Testis (tissue), 3 donors: ENCODE measurements around the gene COL6A2. TPM values are rescaled to one million over a fixed set of nuclear protein-coding genes. Genes with fewer than 3 reads are reported as not detected.

Source experiments
- DNase-seq: peaks from one replicate; pipeline ENCODE4 v3.0.0-alpha.2; 2019
- H3K27ac ChIP-seq, 2 donors: fragments of 200-600 bp; sonication (generic); one replicate each; pipeline ENCODE4 v1.5.1; 2019
- H3K27me3 ChIP-seq: fragments of 200-600 bp; sonication (generic); one replicate; pipeline ENCODE4 v1.5.1; 2019
- H3K36me3 ChIP-seq: fragments of 200-600 bp; sonication (generic); one replicate; pipeline ENCODE4 v1.5.1; 2017; ENCODE audit warnings: low read depth; ENCODE audit errors: missing control alignments
- H3K4me1 ChIP-seq: fragments of 200-600 bp; sonication (generic); one replicate; pipeline ENCODE4 v1.5.1; 2019
- H3K4me3 ChIP-seq, 2 donors: fragments of 200-600 bp; sonication (generic); one replicate each; pipeline ENCODE4 v1.5.1; 2017 to 2019
- H3K9me3 ChIP-seq: fragments of 200-600 bp; sonication (generic); one replicate; pipeline ENCODE4 v1.5.1; 2017
- CTCF ChIP-seq, 3 experiments: fragments of 450-650 bp in 2 of 3; fragments of 200-600 bp in 1 of 3; sonication (generic) in 1 of 3; IDR thresholded peaks; one replicate each; pipeline ENCODE4 v1.5.1; 2016 to 2019; ENCODE audit warnings: antibody characterized with exemption in 3 of 3, mild to moderate bottlenecking in 2 of 3, moderate library complexity in 1 of 3
- POLR2A ChIP-seq: fragments of 450-650 bp; IDR thresholded peaks from one replicate; pipeline ENCODE4 v1.6.1; 2017; ENCODE audit warnings: antibody characterized with exemption, mild to moderate bottlenecking, moderate library complexity
- WGBS, 2 donors: methylation state at CpG; one replicate each; pipeline ENCODE4 v1.1.5; 2018; 5-methylcytosine and 5-hydroxymethylcytosine counted together
- intact Hi-C: fragments of 100-400 bp; cut with DNase I; formaldehyde crosslinking; loops from one replicate; pipeline ENCODE4 v1.15.1; 2023; ENCODE audit warnings: low total_unique reads
- polyA plus RNA-seq: library from polyadenylated mRNA; stranded (reverse); fragments of 350-450 nt; fragmentation: Illumina TruSeq; extraction: RNeasy Lipid Tissue Mini Kit (QIAGEN cat#74804); gene quantifications from one replicate; pipeline ENCODE4 v1.2.3, GENCODE V29; 2014; ENCODE audit warnings: low read depth, low replicate concordance; ENCODE audit not compliant: insufficient read depth
- total RNA-seq, 2 donors: library from RNA; depleted of rRNA; stranded (reverse); fragments of >200 nt; gene quantifications; one replicate each; pipeline ENCODE4 v1.2.3, GENCODE V29; 2016

Gene COL6A2
- total and polyA plus RNA-seq, 3 donors from 2014 or later: 192 to 362 (median 236) TPM

DNA sequence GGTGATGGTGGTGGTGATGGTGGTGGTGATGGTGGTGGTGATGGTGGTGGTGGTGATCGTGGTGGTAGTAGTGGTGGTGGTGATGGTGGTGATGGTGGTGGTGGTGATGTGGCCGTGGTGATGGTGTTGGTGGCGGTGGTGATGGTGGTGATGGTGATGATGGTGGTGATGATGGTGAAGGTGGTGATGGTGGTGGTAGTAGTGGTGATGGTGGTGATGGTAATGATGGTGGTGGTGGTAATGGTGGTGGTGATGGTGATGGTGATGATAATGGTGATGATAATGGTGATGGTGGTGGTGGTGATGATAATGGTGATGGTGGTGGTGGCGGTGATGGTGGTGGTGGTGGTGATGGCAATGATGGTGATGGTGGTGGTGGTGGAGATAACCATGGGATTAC lies 6.8 kb upstream of the COL6A2 start:
- Histone ChIP-seq H3K36me3 (no peaks in the 10 kb centered on the region), H3K27me3 (no peaks in the 10 kb centered on the region), H3K4me1 (no peaks in the 10 kb centered on the region), H3K9me3 (no peaks in the 10 kb centered on the region), H3K27ac (no peak overlapping the region), H3K4me3 (no peak overlapping the region)
- 81 to 88% methylated on average over 4 of the region's 4 CpGs for WGBS, 2 donors
- TF ChIP-seq POLR2A (no peak), CTCF (IDR thresholded peaks at IDR 0.05) (no peak)
- DNase-seq: no peak
- intact Hi-C loops: no loop called here

- no peaks in the 10 kb centered on the region for H3K36me3 ChIP-seq
- 81 to 87% methylated on average over 8 of the region's 8 CpGs for WGBS, 2 donors
- TF ChIP-seq POLR2A (no peak), CTCF (IDR thresholded peaks at IDR 0.05) (no peak)
- H3K4me1 ChIP-seq: no peaks in the 10 kb centered on the region
- peak overlapping the region; percentile 6 to 86 for H3K27ac ChIP-seq
- H3K27me3 ChIP-seq: no peaks in the 10 kb centered on the region
- no peak for DNase-seq
- H3K4me3 ChIP-seq: no peak overlapping the region
- intact Hi-C loops: no loop called here
- H3K9me3 ChIP-seq: no peaks in the 10 kb centered on the region
Observed at GRCh38 chr21:46091631-46092025, 6.3 kb upstream of the COL6A2 start.

- intact Hi-C loops: no loop called here
- peak; percentile 70 for DNase-seq
- Histone ChIP-seq H3K9me3 (no peaks in the 10 kb centered on the region), H3K27ac (peak overlapping the region; percentile 6 to 86), H3K4me1 (no peaks in the 10 kb centered on the region), H3K4me3 (no peak overlapping the region), H3K27me3 (no peaks in the 10 kb centered on the region), H3K36me3 (no peaks in the 10 kb centered on the region)
- no peak for TF ChIP-seq CTCF (IDR thresholded peaks at IDR 0.05)
- TF ChIP-seq POLR2A: no peak
- WGBS, 2 donors: 63% methylated on average over 20 to 23 of the region's 23 CpGs
Observed at GRCh38 chr21:46092026-46092764, 5.7 kb upstream of the COL6A2 start.

DNA sequence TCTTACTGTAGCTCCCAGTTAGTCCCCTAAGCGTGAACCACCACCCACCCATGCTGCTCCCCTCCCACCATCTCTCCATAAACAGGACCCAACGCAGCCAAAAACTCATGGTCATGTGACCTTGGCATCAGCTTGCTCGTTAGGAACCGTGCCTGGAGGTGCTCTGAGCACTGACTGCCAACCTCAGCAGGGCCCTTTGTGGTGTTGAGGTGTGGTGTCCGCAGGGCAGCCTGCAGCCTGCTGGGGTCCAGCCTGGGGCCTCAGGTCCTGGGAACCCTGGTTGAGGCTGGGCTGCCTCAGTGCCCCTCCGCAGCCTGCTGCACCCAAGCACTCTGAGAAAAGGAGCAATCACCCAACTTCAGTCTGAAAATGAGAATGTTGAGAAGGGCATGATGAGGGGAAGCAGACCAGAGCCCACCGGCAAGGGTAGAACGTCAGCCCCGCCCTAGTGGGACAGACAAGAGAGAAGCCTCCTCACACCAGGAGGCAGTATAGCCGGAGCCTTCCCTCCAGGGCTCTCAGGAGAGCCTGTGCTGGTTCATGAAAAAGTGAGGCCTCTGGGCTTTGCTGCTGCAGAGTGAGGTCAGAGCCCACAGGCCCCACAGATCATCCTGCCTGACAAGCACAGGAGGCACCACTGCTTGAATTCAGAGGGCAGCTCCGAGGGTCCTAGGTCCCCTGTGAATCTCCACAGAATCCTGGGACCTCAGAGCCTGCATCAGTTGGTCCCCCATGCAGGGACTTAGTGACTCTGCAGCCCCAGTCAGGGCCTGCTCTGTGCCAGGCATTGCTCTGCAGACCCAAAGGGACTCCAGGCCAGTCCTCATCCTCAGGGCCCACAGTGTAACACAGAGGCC lies 4.9 kb upstream of the COL6A2 start:
- Histone ChIP-seq H3K9me3 (no peaks in the 10 kb centered on the region), H3K4me1 (peaks cover 3% of the 10 kb centered on the region), H3K27ac (peak overlapping the region in 1 of 2 donors; percentile 86), H3K27me3 (no peaks in the 10 kb centered on the region), H3K4me3 (no peak overlapping the region), H3K36me3 (no peaks in the 10 kb centered on the region)
- TF ChIP-seq CTCF (IDR thresholded peaks at IDR 0.05): no peak
- TF ChIP-seq POLR2A: no peak
- intact Hi-C loops: no loop called here
- DNase-seq: no peak
- 75 to 78% methylated on average over 6 to 11 of the region's 11 CpGs for WGBS, 2 donors
